PFSK-1 (cell line): ENCODE results near the gene HBS1L.

Source experiments
- POLR2AphosphoS5 ChIP-seq: IDR thresholded peaks from 2 replicates; pipeline ENCODE4 v1.6.1; 2012; ENCODE audit warnings: low read depth, mild to moderate bottlenecking, control low read depth, low read length, moderate library complexity
- TAF1 ChIP-seq: IDR thresholded peaks from 2 replicates; pipeline ENCODE4 v1.6.1; 2012; ENCODE audit warnings: low read length, control low read depth, borderline replicate concordance; ENCODE audit not compliant: insufficient read depth

GRCh38 chr6:135012764-135013163 is 41.9 kb downstream of the HBS1L start:
- TF ChIP-seq POLR2AphosphoS5 (no peak), TAF1 (no peak)
